MCF 10A (cell line): ENCODE measurements around the gene SHCBP1. TPM values are rescaled to one million over a fixed set of nuclear protein-coding genes. Genes with fewer than 3 reads are reported as not detected.

ENCODE experiments used
- BruUV-seq: library from RNA; stranded (reverse); fragments of 400-500 nt; replicated peaks from 2 replicates; lab custom pipeline; 2021; lab: Mats Ljungman, UMichigan
- CTCF ChIA-PET: fragments of 300-600 bp; sonication (Branson Sonifier 250); formaldehyde crosslinking; extraction: SDS; loops from one replicate; lab custom pipeline; 2021; ENCODE audit warnings: antibody characterized with exemption, inconsistent platforms; lab: Yijun Ruan, JAX
- POLR2A ChIA-PET: fragments of 300-600, 350-650 bp; sonication (Branson Sonifier 250); formaldehyde crosslinking; extraction: SDS; loops from one replicate; lab custom pipeline; 2020; ENCODE audit warnings: antibody characterized with exemption, inconsistent platforms; lab: Yijun Ruan, JAX
- DNase-seq: peaks from one replicate; pipeline ENCODE4 v3.0.0-alpha.2; 2018; ENCODE audit not compliant: unreplicated experiment
- H3K27ac Mint-ChIP-seq: one replicate; pipeline ENCODE4 v1.8.0; 2022; ENCODE audit warnings: mild to moderate bottlenecking, low read depth, mixed read lengths; ENCODE audit not compliant: unreplicated experiment
- H3K27me3 Mint-ChIP-seq: one replicate; pipeline ENCODE4 v1.8.0; 2022; ENCODE audit warnings: mixed read lengths; ENCODE audit not compliant: insufficient read depth, unreplicated experiment
- H3K36me3 Mint-ChIP-seq: one replicate; pipeline ENCODE4 v1.8.0; 2022; ENCODE audit warnings: mild to moderate bottlenecking, moderate library complexity, mixed read lengths; ENCODE audit not compliant: insufficient read depth, unreplicated experiment
- H3K4me1 Mint-ChIP-seq: one replicate; pipeline ENCODE4 v1.8.0; 2022; ENCODE audit warnings: mixed read lengths; ENCODE audit not compliant: insufficient read depth, unreplicated experiment
- H3K4me3 Mint-ChIP-seq: one replicate; pipeline ENCODE4 v1.8.0; 2022; ENCODE audit warnings: mild to moderate bottlenecking, moderate library complexity, mixed read lengths; ENCODE audit not compliant: unreplicated experiment
- H3K9me3 Mint-ChIP-seq: one replicate; pipeline ENCODE4 v1.8.0; 2022; ENCODE audit warnings: mixed read lengths; ENCODE audit not compliant: unreplicated experiment
- intact Hi-C: fragments of 100-400 bp; cut with micrococcal nuclease; formaldehyde crosslinking; loops from 2 replicates; pipeline ENCODE4 v1.14.1; 2022
- total RNA-seq: library from RNA; stranded (reverse); gene quantifications from 2 replicates; pipeline ENCODE4 v1.2.3, GENCODE V29; 2022
- TF ChIP-seq, protein P1 (sequence below): fragments of 200-600 bp; IDR thresholded peaks from one replicate; pipeline ENCODE4 v1.8.0; 2022; ENCODE audit warnings: antibody characterized with exemption, mild to moderate bottlenecking; ENCODE audit not compliant: unreplicated experiment

The SHCBP1 gene
- total RNA-seq, 1 experiment from 2014 or later: 21.4 TPM

DNA sequence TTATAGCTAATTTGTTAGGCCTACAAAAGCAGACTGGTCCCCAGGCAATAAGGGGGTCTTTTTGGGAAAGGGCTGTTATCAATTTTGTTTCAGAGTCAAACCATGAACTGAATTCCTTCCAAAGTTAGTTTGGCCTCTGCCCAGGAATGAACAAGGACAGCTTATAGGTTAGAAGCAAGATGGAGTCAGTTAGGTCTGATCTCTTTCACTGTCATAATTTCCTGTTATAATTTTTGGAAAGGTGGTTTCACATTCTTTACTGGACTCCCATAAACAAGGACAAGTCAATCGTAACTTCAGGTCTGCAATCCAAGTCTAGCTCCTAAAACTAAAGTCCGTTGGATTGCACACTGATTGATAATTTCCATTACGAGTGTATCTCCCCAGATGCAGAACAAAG is 30.1 kb upstream of the SHCBP1 start:
- POLR2A ChIA-PET: interaction anchor here (0.6 kb wide), 1 partner anchor 22 kb away, joined by 3 read pairs; no protein-coding TSS in a partner anchor

DNA sequence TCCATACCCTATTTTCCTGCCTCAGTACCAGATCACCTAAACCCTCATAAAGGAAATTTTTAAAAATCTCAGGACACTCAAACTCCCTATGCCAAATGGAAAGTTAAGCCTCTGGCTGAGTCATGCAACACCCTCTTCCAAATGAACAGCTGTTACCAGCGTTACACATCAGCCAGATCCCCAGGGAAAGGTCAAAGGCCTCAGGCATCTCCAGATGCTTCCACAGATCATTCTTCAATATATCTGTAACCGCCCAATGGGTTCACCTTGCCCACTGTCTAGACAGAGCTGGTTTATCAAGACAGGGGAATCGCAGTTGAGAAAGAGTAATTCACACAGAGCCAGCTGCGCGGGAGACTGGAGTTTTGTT is 29.1 kb upstream of the SHCBP1 start:
- Mint-ChIP-seq H3K27me3 (no peaks in the 10 kb centered on the region), H3K9me3 (no peaks in the 10 kb centered on the region), H3K27ac (peak overlapping the region; percentile 81), H3K4me3 (peak overlapping the region; percentile 76), H3K4me1 (peaks cover 16% of the 10 kb centered on the region), H3K36me3 (no peaks in the 10 kb centered on the region)
- ChIA-PET CTCF (interaction anchor here (0.6 kb wide), 2 partner anchors 28 to 203 kb away, joined by 3 read pairs; no protein-coding TSS in a partner anchor), POLR2A (no interaction called here)
- intact Hi-C loops: no loop called here
- TF ChIP-seq, protein P1, sequence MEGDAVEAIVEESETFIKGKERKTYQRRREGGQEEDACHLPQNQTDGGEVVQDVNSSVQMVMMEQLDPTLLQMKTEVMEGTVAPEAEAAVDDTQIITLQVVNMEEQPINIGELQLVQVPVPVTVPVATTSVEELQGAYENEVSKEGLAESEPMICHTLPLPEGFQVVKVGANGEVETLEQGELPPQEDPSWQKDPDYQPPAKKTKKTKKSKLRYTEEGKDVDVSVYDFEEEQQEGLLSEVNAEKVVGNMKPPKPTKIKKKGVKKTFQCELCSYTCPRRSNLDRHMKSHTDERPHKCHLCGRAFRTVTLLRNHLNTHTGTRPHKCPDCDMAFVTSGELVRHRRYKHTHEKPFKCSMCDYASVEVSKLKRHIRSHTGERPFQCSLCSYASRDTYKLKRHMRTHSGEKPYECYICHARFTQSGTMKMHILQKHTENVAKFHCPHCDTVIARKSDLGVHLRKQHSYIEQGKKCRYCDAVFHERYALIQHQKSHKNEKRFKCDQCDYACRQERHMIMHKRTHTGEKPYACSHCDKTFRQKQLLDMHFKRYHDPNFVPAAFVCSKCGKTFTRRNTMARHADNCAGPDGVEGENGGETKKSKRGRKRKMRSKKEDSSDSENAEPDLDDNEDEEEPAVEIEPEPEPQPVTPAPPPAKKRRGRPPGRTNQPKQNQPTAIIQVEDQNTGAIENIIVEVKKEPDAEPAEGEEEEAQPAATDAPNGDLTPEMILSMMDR: no peak
- peak; percentile 50 for DNase-seq
- no TSS peak for BruUV-seq

More for the DNA sequence above, 30.1 kb upstream of the SHCBP1 start:
- no peaks in the 10 kb centered on the region for H3K36me3 Mint-ChIP-seq
- CTCF ChIA-PET: no interaction called here
- H3K27me3 Mint-ChIP-seq: no peaks in the 10 kb centered on the region
- no peak overlapping the region for H3K4me3 Mint-ChIP-seq
- H3K4me1 Mint-ChIP-seq: peaks cover 16% of the 10 kb centered on the region
- intact Hi-C loops: no loop called here
- no peak overlapping the region for H3K27ac Mint-ChIP-seq
- no peak for DNase-seq
- H3K9me3 Mint-ChIP-seq: no peaks in the 10 kb centered on the region
- TF ChIP-seq, protein P1: no peak
- no TSS peak for BruUV-seq

DNA sequence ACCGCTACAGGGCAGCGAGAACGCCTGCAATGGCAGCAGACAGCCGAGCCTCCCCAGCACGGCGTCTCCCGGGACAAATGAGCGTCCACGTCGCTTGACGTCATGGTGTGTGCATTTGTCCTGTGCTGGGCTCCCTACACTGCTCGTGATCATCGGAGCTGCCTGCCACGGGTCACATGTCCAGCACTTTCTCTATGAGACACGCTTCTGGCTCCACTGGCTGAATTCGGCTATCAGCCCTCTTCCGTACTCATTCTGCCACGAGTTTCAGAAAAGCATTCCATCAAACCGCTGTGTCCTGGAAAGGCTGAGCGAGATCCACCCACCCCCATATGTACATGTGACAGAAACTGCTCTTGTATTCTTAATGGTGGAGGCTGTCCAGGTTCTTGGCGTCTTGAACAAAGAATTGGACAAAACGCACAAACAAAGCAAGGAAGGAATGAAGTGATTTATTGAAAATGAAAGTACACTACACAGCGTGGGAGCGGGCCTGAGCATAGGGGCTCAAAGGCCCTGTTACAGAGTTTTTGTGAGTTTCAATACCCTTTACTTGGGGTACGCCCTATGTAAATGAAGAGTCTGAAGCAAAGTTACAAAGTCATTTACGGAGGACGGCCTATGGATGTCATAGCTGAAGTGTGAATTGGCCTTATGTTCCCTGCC is 28.5 kb upstream of the SHCBP1 start:
- no TSS peak for BruUV-seq

DNA sequence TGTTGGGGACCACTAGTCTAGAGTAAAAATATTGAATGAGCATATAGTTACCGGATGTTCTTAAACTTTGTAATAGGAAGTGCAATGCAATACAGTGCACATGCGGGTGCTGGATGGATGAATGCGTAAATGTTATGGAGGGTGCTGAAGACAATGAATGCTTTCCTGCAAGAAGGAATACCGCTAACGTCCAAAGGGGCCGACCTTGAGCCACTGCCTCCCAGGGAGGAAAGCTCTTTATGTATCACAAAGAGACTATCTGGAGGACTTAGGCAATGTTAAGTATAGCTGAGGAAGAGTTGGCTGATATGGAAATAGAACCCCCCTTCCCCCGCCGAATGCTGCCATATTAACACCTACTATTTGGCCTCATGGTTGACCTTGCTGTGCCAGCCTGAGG is 27.5 kb upstream of the SHCBP1 start:
- no peaks in the 10 kb centered on the region for H3K27me3 Mint-ChIP-seq
- POLR2A ChIA-PET: no interaction called here
- DNase-seq: no peak
- H3K27ac Mint-ChIP-seq: no peak overlapping the region
- H3K36me3 Mint-ChIP-seq: peaks cover 4% of the 10 kb centered on the region
- intact Hi-C loops: no loop called here
- BruUV-seq: no TSS peak
- peaks cover 4% of the 10 kb centered on the region for H3K9me3 Mint-ChIP-seq
- no peak overlapping the region for H3K4me3 Mint-ChIP-seq
- TF ChIP-seq, protein P1: no peak
- peaks cover 16% of the 10 kb centered on the region for H3K4me1 Mint-ChIP-seq
- CTCF ChIA-PET: interaction anchor here (0.7 to 1.7 kb wide), 3 partner anchors 9 to 152 kb away, joined by 3 to 7 read pairs (median 6); no protein-coding TSS in a partner anchor

More for the DNA sequence above, 28.5 kb upstream of the SHCBP1 start:
- no peaks in the 10 kb centered on the region for H3K36me3 Mint-ChIP-seq
- intact Hi-C loops: no loop called here
- ChIA-PET POLR2A (no interaction called here), CTCF (interaction anchor here (0.6 to 1.7 kb wide), 3 partner anchors 10 to 29 kb away, joined by 3 to 7 read pairs (median 6); no protein-coding TSS in a partner anchor)
- peak overlapping the region; percentile 76 for H3K4me3 Mint-ChIP-seq
- peak; percentile 35 for DNase-seq
- H3K9me3 Mint-ChIP-seq: no peaks in the 10 kb centered on the region
- H3K27me3 Mint-ChIP-seq: no peaks in the 10 kb centered on the region
- TF ChIP-seq, protein P1: no peak
- peaks cover 16% of the 10 kb centered on the region for H3K4me1 Mint-ChIP-seq
- peak overlapping the region; percentile 81 for H3K27ac Mint-ChIP-seq
